HEK293T (cell line): Measurements from ENCODE around the gene INPP4A.

ENCODE experiments used
- CTCF ChIA-PET: fragments of 350-600 bp; formaldehyde crosslinking; extraction: SDS; loops from one replicate; lab custom pipeline; 2021; ENCODE audit warnings: antibody characterized with exemption, inconsistent platforms; lab: Yijun Ruan, JAX
- POLR2A ChIA-PET: fragments of 350-600 bp; formaldehyde crosslinking; extraction: SDS; loops from one replicate; lab custom pipeline; 2020; ENCODE audit warnings: antibody characterized with exemption, inconsistent platforms; lab: Yijun Ruan, JAX
- DNase-seq: peaks from one replicate; pipeline ENCODE4 v3.0.0; 2012; ENCODE audit warnings: mixed read lengths; ENCODE audit errors: extremely low spot score
- ARNT ChIP-seq: fragments of 450-650 bp; IDR thresholded peaks from 2 replicates; pipeline ENCODE4 v1.6.1; 2017; ENCODE audit warnings: mild to moderate bottlenecking
- BHLHE40 ChIP-seq: fragments of 450-650 bp; IDR thresholded peaks from 2 replicates; pipeline ENCODE4 v1.6.1; 2016; ENCODE audit warnings: mild to moderate bottlenecking, moderate library complexity, borderline replicate concordance
- CTBP1 ChIP-seq: fragments of 450-650 bp; IDR thresholded peaks from 2 replicates; pipeline ENCODE4 v1.6.1; 2016; ENCODE audit warnings: borderline replicate concordance
- ELF4 ChIP-seq: fragments of 450-650 bp; IDR thresholded peaks from 2 replicates; pipeline ENCODE4 v1.6.1; 2017; ENCODE audit warnings: antibody characterized with exemption
- FOXA1 ChIP-seq: fragments of 450-650 bp; IDR thresholded peaks from 2 replicates; pipeline ENCODE4 v1.6.1; 2016; ENCODE audit warnings: mild to moderate bottlenecking
- FOXK2 ChIP-seq: fragments of 450-650 bp; IDR thresholded peaks from 2 replicates; pipeline ENCODE4 v1.6.1; 2016; ENCODE audit warnings: mild to moderate bottlenecking
- FOXM1 ChIP-seq: fragments of 450-650 bp; IDR thresholded peaks from 2 replicates; pipeline ENCODE4 v1.6.1; 2017; ENCODE audit warnings: mild to moderate bottlenecking, borderline replicate concordance
- HDGF ChIP-seq: fragments of 450-650 bp; IDR thresholded peaks from 2 replicates; pipeline ENCODE4 v1.6.1; 2017; ENCODE audit warnings: antibody characterized with exemption, borderline replicate concordance
- L3MBTL2 ChIP-seq: fragments of 450-650 bp; conservative IDR thresholded peaks from 2 replicates; pipeline ENCODE4 v1.6.1; 2016; ENCODE audit warnings: mild to moderate bottlenecking
- LEF1 ChIP-seq: fragments of 450-650 bp; IDR thresholded peaks from 2 replicates; pipeline ENCODE4 v1.6.1; 2017; ENCODE audit warnings: mild to moderate bottlenecking, borderline replicate concordance
- NFRKB ChIP-seq: fragments of 450-650 bp; IDR thresholded peaks from 2 replicates; pipeline ENCODE4 v1.6.1; 2016; ENCODE audit warnings: mild to moderate bottlenecking, moderate library complexity
- SP1 ChIP-seq: fragments of 450-650 bp; IDR thresholded peaks from 2 replicates; pipeline ENCODE4 v1.6.1; 2017
- SUZ12 ChIP-seq: fragments of 450-650 bp; IDR thresholded peaks from 2 replicates; pipeline ENCODE4 v1.6.1; 2016; ENCODE audit warnings: mild to moderate bottlenecking
- TARDBP ChIP-seq: fragments of 450-650 bp; IDR thresholded peaks from 2 replicates; pipeline ENCODE4 v1.6.1; 2016
- ZNF384 ChIP-seq: fragments of 450-650 bp; IDR thresholded peaks from 2 replicates; pipeline ENCODE4 v1.6.1; 2016
- TF ChIP-seq, protein P1 (sequence below): fragments of 450-650 bp; IDR thresholded peaks from 2 replicates; pipeline ENCODE4 v1.6.1; 2016

Gene INPP4A

GRCh38 chr2:98605076-98605475 is 160.4 kb downstream of the INPP4A start:
- POLR2A ChIA-PET = no interaction called here
- no peak for DNase-seq
- CTCF ChIA-PET = no interaction called here
- TF ChIP-seq TARDBP (no peak), CTBP1 (no peak), FOXK2 (no peak), FOXM1 (no peak), HDGF (no peak), NFRKB (no peak), ZNF384 (no peak), SUZ12 (no peak), LEF1 (no peak), L3MBTL2 (no peak), FOXA1 (no peak), SP1 (no peak), ARNT (no peak), ELF4 (no peak), BHLHE40 (no peak)
- TF ChIP-seq, protein P1, sequence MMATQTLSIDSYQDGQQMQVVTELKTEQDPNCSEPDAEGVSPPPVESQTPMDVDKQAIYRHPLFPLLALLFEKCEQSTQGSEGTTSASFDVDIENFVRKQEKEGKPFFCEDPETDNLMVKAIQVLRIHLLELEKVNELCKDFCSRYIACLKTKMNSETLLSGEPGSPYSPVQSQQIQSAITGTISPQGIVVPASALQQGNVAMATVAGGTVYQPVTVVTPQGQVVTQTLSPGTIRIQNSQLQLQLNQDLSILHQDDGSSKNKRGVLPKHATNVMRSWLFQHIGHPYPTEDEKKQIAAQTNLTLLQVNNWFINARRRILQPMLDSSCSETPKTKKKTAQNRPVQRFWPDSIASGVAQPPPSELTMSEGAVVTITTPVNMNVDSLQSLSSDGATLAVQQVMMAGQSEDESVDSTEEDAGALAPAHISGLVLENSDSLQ = no peak

DNA sequence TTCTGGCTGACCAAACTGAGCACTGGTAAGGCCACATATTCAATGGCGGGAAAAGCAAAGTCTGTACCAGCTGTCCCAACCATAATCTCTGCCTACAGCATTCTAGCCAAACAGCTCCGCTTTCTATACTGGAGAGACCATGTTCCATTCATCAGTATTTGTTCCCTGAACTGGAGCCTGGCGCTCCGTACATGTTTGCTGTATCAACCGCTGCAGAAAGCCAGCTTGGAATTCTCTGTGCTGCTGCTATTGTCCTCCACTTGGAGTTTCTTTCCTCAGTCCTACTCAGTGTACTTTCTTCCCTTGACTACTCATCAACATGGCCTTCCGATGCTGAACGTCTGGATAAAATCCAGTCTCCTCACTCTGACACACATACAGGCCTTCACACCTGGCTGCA is 161.8 kb downstream of the INPP4A start:
- ChIA-PET POLR2A (interaction anchor here (1.1 kb wide), 1 partner anchor 39 kb away, joined by 3 read pairs; no protein-coding TSS in a partner anchor), CTCF (interaction anchor here (0.6 kb wide), 1 partner anchor 731 kb away, joined by 3 read pairs; the partner anchor contains the start of gene EIF5B)
- no peak for DNase-seq
- TF ChIP-seq ELF4 = no peak
- TF ChIP-seq CTBP1 = no peak
- no peak for TF ChIP-seq SUZ12
- TF ChIP-seq ZNF384 = no peak
- TF ChIP-seq, protein P1 = no peak
- no peak for TF ChIP-seq L3MBTL2
- TF ChIP-seq FOXA1 = no peak
- TF ChIP-seq SP1 = no peak
- no peak for TF ChIP-seq NFRKB
- no peak for TF ChIP-seq TARDBP
- no peak for TF ChIP-seq FOXK2
- no peak for TF ChIP-seq LEF1
- no peak for TF ChIP-seq HDGF

- DNase-seq = no peak
- ChIA-PET POLR2A (interaction anchor here (1.1 kb wide), 1 partner anchor 40 kb away, joined by 3 read pairs; no protein-coding TSS in a partner anchor), CTCF (interaction anchor here (0.6 kb wide), 1 partner anchor 166 kb away, joined by 3 read pairs; no protein-coding TSS in a partner anchor)
- TF ChIP-seq FOXK2 (no peak), TARDBP (no peak), FOXM1 (no peak), NFRKB (no peak), SUZ12 (no peak), CTBP1 (no peak)
Measured at GRCh38 chr2:98607104-98607503, 162.4 kb downstream of the INPP4A start.

GRCh38 chr2:98607741-98608115 is 163.1 kb downstream of the INPP4A start:
- TF ChIP-seq LEF1 (no peak), SP1 (no peak), CTBP1 (no peak), NFRKB (no peak), ARNT (no peak)
- no peak for DNase-seq
- ChIA-PET POLR2A (no interaction called here), CTCF (interaction anchor here (0.5 kb wide), 1 partner anchor 38 kb away, joined by 3 read pairs; no protein-coding TSS in a partner anchor)

DNA sequence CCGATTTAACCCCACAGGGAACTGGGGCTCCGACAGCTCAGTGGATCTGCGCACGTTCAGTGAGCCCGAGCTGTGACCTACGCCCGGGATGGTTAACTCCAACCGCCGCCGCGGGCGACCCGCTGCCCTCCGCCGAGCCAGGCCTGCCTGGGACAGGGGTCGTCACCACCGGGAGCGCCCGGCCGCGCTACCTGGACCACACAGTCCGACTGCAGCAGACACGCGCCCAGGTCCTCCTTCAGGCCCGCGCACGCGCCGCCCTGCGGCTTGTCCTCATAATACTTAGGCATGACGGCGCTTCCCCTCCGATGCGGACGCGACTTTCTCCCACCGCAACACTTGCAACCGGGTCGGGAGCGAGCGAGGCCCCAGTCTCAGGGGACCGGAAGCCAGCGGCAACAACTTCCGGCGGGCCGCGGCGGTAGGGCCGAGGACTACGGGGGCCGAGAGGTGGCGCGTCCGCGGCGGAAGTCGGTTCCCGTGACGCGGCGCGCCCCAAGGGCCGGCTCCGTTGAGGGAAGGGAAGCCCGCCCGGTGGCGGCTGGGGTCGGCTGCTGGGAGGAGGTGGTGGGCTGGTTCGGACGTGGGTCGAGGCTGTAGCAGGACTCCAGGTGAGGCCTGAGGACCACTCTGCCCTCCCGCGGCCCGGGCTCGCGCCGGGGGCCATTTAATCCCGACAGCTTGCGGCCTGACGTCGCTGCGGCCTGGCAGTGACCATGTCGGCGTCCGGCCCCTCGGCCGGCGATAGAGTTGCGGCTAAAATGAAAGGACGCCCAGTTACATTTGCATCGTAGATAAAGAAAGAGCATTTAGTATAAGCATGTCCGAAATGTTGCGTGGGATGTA is 163.7 kb downstream of the INPP4A start, which contains the start of the genes COA5 and UNC50:
TSS of gene COA5 (minus strand) at position 397 of the 846 bp plus-strand sequence. CDS start at position 290, 107 bp downstream.
TSS of gene UNC50 (plus strand) at position 474 of the 846 bp plus-strand sequence. CDS start 1,171 bp downstream, outside the sequence.
- ChIA-PET POLR2A (interaction anchor here (0.6 to 1.3 kb wide), 10 partner anchors 9 to 729 kb away, joined by 3 to 5 read pairs (median 3); partner anchors contain the start of genes EIF5B and MGAT4A), CTCF (interaction anchor here (0.5 to 0.6 kb wide), 2 partner anchors 37 to 38 kb away, joined by 3 read pairs; no protein-coding TSS in a partner anchor)
- TF ChIP-seq FOXA1 (no peak), ZNF384 (no peak), ELF4 (peak; percentile 66), LEF1 (no peak), BHLHE40 (no peak), L3MBTL2 (peak; percentile 33; the same call in 1 of the 2 replicates), NFRKB (no peak), ARNT (no peak), FOXM1 (no peak), CTBP1 (peak; percentile 40; the same call in 1 of the 2 replicates)
- TF ChIP-seq, protein P1 = peak; percentile 29; the same call in 1 of the 2 replicates
- peak; percentile 95 for DNase-seq
